ENCODE results near the gene ADAMTS6.

Gene ADAMTS6

DNA sequence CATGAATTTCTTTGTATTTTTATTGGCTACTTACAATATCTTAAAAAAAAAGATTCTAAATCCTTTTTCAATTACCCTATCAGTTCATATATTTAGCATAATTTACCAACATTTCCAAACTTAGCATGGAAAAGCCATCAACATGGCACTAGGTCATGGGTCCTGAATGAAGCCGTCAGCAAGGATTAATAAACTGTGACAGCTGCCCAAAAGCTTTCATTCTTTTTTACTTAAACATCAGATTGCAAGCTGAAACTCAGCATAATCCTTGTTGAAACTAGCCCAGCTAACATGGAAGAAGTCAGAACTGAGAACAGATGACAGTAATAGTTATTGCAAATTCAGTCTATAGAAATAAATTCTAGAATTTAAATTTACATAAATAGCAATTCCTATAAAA is 209.8 kb downstream of the ADAMTS6 start:
- DNase-seq (ENCODE audit: low read depth) = no peak

DNA sequence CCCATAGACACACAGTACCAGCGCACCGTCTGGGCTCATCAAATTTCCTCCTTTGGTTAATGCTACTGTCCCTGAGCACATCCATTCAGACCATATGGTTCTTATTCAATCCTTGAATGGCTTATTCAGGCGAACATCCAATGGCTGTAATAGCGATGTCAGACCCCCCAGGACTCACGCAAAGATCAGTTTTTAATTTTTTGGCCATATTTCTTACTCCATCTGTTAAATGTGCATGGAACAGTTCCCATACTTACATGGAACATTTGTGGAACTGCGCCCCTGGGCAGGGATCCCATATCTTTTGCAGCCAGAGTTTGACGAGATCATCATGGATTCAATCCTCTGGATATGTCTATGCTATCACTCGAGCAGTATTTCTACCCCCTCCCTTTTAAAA is 213.2 kb downstream of the ADAMTS6 start:
- DNase-seq (ENCODE audit: low read depth) = no peak

DNA sequence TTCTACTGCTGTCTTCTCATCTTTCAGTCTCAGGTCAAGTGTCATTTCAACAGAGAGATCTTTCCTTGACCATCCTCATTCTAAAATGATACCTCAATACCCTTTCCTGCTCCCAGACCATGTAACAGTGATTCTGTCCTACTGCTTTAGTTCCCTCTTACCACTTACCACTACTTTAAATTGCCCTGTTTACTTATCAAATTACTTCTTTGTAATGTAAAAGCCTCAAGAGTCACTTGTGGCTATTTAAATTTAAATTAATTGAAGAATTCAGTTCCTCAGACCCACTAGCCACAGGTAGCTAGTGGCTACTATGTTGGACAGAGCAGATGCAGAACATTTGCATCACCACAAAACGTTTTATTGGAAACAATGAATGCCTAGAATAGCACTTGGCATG is 217.3 kb downstream of the ADAMTS6 start:
- DNase-seq (ENCODE audit: low read depth) = no peak

DNA sequence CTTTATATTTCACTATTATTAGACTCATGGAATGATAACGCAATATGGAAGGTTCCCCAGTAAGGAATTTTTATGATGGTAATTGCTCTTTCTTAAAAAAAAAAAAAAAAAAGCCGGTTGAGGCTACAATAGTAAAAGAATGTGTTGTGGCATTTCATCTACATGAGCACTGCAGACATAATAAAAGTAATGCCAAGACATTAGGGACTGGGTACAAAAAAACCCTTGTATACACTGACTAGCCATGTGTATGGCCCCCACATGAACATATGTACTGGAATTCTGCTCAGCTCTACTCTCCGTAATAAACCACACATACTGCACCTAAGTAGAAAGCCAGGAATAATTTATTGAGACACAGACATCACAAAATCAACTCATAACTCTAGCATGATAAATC is 218.4 kb downstream of the ADAMTS6 start:
- DNase-seq (ENCODE audit: low read depth) = no peak

DNA sequence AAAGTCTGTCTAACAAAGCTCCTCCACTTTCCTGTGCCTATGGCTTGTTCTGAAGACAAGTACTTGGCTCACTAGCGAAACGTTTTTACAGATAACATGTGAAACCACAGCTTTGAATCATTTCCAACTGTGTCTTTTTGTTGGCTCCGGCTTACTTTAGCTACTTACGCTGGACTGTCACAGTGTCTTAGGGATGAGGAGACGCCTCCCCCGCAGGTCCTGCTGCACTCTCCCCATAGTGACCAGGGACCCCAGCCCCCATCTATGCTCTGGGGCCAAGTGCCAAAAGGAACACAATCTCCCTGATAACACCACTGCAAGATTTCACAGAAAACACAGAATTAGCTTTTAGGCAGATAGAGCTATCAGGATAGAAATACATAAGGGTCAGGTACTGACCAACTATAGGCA is 219.1 kb downstream of the ADAMTS6 start:
- DNase-seq (ENCODE audit: low read depth) = peak; percentile 5

DNA sequence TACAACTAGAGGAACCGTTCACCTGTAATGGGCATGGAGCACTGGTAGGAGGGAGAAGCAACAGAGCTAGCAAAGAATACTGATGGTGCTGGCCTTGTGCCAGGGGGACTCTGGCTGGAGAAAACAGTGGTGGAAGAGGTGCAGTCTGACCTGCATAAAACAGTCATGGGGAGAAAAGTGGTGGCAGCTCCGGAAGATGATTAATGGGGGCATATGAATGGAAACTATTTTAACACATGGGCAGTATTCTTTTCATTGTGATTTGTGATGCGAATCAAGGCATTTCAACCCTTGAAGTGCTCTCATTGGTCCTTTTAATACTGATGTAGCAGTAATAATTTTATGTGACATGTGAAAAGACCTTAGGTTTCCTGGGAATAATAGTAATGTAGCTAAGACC is 219.6 kb downstream of the ADAMTS6 start:
- no peak for DNase-seq (ENCODE audit: low read depth)

DNA sequence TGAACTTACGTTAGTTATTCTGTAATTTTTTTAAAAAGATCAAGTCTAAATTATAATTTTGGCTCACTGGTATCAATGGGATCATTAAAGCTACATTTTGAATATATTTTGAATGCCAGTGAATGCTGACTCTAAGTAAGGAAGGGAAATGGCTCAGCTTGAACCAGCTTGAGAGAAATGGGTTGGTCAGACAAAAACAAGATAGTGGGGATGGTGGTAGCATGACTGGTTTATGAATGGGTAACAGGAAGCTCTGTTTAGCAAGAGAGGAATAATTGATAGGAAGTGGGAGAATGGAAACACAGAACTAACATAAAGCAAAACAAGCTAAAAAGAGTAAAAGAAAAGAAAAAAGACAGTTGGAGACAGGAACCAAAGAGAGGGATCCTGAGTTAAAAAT is 220.2 kb downstream of the ADAMTS6 start:
- no peak for DNase-seq (ENCODE audit: low read depth)

DNA sequence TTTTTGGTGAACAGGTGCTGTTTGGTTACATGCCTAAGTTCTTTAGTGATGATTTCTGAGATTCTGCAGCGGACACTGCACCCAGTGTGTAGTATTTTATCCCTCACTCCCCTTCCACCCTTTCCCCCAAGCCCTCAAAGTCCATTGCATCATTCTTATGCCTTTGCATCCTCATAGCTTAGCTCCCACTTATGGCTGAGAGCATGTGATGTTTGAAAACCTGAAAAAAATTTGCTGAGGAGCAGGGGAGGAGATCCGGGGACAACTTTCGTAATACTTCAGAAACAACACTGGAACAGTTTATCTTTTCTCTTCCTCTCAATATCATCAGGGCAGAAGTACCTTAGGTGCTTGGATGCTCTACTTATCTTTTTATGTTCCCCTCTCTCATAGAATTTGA is 226.4 kb downstream of the ADAMTS6 start:
- DNase-seq (ENCODE audit: low read depth) = no peak

DNA sequence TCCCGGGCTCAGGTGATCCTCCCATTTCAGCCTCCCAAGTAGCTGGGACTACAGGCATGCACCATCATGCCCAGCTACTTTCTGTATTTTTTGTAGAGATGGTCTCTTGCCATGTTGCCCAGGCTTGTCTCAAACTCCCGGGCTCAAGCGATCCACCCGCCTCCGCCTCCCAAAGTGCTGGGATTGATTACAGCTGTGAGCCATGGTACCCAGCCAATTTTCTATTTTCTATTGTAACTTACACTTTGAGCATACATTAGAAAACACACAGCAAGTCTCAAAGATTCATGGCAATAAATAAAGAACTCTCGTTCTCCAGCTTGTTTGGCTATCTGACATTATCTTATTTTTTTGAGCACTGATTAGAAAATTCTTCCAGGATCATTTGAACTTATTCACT is 228.7 kb downstream of the ADAMTS6 start:
- DNase-seq (ENCODE audit: low read depth) = no peak

DNA sequence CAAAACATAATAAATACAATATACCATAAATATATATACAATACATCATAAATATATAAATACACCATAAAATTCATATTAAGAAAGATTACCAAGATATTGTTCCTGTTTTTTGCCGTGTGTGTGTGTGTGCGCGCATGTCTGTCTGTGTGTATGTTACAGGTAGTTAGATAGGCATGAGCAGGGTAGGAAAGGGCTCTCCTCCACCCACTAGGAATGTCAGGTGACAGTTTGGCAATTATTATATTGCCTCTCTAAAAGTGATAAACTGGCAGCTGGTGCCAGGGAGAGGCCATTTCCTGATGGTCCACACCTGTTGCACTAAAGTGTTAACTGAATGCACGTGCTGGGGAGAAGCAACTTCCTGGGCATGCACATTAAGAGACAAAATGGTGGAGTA is 232.8 kb downstream of the ADAMTS6 start:
- no peak for DNase-seq (ENCODE audit: low read depth)

DNA sequence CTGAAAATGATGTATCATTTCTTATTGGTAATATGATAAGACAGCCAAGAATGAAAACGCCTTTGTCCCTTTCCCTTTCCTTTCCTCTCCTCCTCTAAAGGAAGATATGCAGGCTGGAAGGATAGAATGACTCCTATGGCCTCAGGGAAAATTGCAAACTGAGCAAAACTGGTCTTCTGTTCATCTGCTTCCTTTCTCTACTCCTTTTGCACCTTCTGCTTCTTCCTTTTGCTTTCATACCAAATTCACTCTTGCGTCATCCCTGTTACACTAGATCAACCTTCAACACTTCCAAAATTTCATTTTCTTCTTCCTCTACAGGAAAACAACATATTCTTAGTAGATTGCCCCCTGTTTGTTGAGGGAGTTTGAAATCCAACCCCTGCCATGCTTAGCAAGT is 234.1 kb downstream of the ADAMTS6 start:
- DNase-seq (ENCODE audit: low read depth) = no peak

DNA sequence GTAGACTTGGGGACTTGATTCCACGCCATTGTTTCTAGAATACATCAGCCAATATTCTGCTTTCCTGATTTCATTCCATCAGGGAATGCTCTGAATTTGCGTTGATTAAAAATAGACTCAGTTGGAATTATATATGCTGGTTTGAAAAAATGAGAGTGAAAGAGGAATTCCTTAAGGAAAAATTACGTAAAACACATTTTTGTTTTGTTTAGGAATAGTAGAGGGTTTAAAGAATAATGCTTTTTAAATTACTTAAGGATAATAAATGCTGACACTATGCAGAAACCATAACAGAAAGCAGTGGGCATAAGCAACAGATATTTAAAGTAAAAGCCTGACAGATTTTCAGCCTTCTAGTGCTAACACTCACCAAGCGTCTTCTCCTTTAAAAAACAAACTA is 235.0 kb downstream of the ADAMTS6 start:
- no peak for DNase-seq (ENCODE audit: low read depth)

DNA sequence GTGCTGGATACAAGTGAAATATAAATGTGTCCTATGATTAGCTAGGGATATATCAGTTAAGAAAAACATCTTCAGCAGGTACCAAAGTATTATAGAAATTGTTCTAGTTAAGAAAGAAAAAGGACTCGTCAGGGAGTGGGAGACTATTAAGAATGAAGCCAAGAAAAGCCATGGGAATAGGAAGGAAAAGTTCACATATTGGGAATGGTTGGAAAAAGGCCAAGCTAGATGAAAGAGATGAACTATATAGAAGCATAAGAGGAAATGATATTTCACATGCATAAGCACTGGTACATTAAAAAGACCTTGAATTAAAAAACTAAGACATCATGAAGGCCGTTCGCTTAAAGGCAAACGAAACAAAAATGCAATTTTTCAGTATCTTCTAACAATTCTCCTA is 237.7 kb downstream of the ADAMTS6 start:
- DNase-seq (ENCODE audit: low read depth) = no peak

DNA sequence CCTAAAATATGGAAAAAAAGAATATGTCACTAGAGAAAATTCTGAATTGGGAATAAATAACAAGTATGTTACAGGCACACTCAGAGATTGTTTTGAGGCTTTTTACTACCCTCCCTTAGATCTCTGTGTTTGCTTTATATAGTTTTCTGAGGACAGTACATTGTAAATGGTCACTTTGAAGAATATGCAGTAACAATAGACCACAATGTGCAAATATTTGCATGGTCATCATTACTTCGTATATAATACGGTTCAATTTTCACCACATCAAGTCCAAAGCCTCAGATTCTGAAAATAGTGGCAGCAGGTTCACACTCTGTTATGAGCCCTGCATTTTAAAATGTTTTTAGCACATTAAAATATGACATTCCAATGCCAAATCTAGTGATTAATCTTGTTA is 238.6 kb downstream of the ADAMTS6 start:
- no peak for DNase-seq (ENCODE audit: low read depth)

DNA sequence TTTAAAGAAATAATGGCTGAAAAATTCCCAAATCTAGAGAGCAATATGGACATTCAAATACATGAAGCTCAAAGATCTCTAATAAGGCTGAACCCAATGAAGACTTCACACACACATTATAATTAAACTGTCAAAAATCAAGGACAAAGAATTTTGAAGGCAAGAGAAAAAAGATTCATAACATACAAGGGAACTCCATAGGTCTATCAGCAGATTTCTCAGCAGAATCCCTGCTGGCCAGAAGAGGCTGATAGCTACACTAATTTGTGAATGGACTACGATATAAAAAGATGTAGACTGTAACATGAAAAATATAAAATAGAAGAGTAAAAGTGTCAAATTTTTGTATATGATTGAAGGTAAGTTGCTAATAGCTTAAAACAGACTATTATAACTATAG is 251.9 kb downstream of the ADAMTS6 start:
- DNase-seq (ENCODE audit: low read depth) = no peak

DNA sequence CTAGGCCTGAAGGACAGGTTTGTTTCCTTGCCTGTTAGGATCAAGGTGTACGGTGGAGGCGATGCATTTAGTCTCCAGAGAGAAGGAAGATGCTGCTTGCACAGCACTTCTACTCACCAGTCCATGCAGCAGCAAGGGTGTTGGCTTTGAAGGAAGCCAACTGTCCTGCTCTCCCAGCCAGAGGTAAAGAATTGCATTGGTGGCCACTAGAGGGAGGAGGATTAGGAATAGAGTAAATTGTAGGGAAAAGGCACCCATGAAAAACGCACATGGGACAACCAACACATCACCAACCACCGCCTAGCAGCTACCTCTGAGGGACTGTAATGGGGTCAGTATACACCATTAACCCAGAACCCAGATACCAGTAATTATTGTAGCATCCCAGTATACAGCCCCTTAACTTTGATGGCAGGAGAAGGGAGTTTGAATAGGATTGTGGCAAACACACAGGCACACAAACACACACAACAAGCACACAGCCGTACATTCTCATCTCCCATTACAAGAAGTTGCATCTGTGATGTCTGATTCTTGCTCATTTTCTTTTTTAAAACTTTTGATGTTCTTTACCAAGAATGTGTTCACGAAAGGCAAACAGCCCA is 267.7 kb downstream of the ADAMTS6 start:
- DNase-seq (ENCODE audit: low read depth) = no peak

DNA sequence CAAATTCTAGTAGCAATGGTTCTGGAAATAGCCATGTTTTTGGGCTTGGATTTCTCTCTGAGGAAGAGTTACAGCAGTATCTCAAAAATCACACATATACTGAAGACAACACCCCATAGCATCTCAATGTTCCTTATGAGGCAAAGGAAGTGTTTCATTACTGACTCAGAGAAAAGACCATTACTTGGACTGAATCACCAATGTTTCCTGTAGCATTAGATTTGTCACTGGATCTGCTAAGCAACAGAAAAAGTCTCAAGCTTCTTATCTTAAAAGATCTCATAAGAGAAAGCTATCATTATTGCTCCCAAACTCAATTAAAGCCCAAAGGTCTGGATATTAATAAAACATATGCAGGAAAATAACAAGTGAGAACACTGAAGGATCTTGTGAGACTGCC is 272.4 kb downstream of the ADAMTS6 start:
- DNase-seq (ENCODE audit: low read depth) = no peak

DNA sequence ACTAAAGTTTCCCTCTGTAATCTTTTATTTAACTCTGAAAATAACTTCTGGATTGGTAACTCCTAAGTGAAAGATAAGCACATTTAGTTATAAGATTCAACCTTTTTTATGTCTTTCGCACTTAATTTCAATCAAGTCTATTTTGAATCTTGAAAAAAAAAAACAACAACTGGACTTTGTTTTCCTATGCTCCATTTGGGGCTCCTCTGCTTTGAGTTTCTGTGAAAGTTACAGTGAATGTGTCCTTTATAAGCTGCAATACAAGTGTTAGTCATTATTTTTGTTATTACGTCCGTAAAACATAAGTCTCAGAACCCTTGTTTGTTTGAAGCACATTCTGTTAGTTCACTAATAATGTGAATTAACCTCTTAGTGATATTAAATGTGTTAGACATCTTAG is 276.8 kb downstream of the ADAMTS6 start:
- DNase-seq (ENCODE audit: low read depth) = no peak

DNA sequence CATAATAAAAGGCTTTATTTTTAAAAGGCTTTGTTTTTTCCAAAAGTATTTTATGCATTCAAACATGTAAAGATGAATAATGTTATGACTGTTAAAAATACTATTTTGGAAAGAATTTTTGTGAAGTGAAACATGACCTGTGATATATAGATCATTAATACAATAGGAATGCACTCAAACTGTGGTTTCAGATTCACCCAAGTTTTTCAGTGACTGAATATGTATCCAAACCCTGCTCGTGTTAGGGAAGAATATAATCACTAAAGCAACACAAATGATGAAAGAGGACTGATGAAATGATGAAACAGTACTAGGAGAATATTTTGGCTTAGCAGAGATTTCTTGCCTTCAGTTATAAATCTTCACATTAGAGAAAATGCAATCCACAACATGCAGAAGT is 278.0 kb downstream of the ADAMTS6 start:
- no peak for DNase-seq (ENCODE audit: low read depth)

DNA sequence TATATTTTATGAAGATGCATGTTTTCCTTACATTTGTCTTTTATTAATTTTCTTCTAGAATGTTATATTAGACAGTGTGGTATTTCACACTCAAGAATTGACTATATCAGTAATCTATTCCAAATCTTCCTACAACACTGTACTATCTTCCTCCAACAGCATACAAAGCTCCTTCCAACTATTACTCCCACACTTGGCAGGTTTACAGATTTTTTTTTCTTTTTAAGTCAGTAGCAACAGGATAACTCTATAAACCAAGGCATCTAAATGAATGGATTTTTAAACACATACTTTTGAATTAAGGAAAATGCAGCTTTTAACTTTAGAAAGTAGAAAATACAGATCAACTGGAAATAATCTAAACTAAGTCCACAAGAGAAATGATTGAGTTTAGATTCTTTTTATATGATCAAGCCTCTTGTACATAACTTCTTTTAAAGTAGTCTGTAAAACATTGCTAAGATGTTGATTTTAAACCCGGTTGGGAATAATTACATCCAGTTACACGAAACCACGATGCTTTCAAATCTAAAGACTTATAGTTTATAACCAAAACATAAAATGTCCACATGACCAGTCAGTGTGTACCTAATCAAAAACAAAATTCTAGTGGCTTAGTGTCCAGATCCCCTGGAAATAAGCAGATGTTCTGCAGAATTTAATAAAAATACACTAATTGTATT is 281.6 kb downstream of the ADAMTS6 start:
- DNase-seq (ENCODE audit: low read depth) = no peak

DNA sequence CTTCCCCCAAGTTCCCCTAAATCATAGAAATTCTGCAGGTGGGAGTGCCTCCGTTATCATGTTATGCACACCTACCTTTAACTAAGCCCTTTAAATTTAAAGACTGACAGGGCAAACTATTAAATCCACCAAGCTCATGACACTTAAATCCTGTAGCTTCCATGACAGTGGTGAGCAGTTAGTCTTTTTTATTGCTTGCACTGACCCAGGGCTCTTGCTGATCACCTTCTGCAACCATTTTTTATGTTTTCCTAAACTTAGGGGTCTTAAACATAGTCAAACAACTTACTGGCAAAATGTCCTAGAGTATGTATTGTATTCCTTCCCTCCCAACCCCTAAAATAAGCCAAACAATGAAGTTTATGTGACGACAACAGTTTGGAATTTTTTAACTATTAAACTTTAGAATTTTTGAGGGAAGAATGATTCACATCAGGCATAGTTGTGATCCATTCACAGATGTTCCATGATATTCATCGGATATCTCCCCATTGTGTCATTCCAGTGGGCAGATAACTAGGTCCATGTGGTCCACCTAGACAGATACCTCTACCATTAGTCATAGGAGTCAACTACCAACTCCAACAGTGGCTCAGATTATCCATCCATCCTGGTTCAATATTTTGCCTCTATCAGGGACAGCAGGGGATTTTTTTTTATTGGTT is 283.1 kb downstream of the ADAMTS6 start:
- no peak for DNase-seq (ENCODE audit: low read depth)

DNA sequence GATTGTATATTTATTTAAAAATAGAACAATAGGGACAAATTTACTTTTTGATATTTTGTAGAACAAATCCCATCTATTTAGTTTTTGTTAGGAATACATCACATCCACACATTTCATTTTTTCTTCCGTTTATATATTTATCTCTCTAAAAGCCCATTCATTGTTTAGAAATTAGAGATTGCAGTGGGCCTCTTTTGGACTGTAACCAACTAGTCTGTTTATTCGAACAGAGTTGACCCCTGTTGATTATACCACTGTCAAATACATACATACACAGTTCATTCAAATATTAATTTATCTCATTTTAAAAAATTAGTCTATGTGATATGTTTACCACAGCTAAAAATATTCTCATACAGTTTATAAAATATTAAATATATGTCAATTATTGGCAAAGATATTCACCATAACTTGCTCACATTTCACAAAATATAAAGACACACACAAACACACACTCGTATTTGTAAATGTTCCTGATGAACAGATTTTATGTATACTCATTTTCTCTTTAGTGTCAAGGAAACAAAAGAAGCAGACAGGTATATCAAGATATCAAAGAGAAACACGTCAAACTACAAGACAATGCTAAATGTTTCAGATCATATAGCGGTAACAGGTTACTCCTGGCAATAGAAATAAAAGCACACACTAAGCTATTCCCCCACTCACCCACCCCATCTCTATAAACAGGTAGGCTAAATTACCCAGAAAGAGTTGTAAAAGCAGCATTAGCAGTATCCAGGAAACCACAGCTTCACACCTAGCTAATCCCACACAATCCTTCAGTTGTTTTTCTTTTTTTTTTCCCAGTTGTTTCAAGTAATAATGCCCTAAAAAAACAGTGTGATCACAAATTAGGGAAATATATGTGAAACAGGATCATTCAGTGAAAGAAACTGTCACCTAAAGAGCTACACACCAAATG is 283.9 kb downstream of the ADAMTS6 start:
- DNase-seq (ENCODE audit: low read depth) = no peak

DNA sequence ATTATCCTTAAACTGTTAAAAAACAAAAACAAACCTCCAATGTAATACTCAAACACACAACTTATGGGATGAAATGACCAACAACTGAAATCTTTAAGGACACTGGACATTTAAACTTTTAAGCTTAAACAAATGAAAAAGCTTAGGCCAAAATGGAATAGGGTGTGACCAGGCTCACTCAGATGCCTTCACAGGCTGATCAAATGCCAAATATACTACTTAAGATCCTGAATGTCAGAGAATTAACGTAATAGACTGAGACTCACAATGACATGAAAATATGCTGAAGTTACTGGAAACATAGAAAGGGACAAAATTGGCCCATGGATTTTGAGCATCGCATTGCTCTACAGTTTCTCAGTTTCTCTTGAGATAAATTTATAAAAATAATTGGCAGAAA is 286.8 kb downstream of the ADAMTS6 start:
- no peak for DNase-seq (ENCODE audit: low read depth)
